Measurements from ENCODE around the gene RASGRP3.

RASGRP3 gene

GRCh38 chr2:33577084-33577483, 100.6 kb downstream of the RASGRP3 start:
- in situ Hi-C loops (cut with MboI; ENCODE audit: low sequenced_read_pairs) = no loop called here

DNA sequence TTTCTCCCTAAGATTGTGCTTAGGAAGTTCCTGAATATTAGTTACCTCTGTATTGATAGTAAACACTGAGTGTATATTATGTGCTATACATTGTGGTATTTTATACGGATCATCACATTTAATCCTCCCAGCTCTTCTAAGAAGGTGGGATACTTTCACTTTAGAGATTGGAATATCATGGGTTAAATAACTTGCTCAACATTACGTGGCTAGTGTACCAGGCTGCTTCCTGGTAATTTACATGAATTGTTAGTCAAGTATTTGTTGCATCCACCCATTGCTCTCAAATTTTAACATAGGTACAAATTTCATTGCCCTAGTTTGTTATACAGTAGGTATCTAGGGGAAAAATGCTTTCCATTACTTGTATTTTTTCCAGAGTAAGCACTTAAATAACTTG, 101.2 kb downstream of the RASGRP3 start:
- in situ Hi-C loops (cut with MboI; ENCODE audit: low sequenced_read_pairs) = no loop called here

GRCh38 chr2:33579227-33579626, 102.8 kb downstream of the RASGRP3 start:
- in situ Hi-C loops (cut with MboI; ENCODE audit: low sequenced_read_pairs) = no loop called here

- in situ Hi-C loops (cut with MboI; ENCODE audit: low sequenced_read_pairs) = no loop called here
Measured at GRCh38 chr2:33581872-33582271, 105.4 kb downstream of the RASGRP3 start.

DNA sequence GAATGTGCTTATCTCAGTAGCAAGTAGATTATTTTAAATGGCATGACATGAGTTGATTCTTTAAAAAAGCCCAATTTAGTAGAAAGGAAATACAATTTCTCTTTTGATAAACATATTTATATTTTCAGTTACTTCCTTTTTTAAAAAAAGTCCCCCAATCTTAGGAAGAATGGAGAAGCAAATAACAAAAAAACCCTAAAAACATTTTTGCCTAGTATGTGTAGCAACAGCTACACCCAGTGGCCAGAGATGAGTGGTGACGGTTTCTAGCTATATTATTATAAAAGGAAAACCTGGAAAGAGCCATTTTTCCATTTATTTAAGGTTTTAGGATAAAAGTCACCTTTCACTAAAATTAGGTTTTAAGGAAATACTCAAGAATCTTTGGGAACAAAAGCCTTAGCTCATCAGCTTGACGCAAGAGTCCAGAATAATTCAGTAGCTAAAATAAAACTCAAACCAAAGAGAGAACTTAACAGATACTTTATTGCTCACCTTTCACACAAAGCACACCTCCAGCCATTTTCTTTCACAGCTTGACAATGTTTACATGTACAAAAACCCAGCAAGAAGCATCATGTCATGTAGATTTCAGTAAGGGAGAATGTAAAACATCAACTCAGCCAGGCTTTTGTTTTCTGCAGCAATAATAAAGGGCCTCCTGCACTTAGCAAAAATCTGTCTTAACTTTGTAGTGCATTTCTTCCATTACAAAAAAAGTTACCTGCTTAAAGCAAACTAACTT, 106.9 kb downstream of the RASGRP3 start:
- in situ Hi-C loops (cut with MboI; ENCODE audit: low sequenced_read_pairs) = no loop called here

DNA sequence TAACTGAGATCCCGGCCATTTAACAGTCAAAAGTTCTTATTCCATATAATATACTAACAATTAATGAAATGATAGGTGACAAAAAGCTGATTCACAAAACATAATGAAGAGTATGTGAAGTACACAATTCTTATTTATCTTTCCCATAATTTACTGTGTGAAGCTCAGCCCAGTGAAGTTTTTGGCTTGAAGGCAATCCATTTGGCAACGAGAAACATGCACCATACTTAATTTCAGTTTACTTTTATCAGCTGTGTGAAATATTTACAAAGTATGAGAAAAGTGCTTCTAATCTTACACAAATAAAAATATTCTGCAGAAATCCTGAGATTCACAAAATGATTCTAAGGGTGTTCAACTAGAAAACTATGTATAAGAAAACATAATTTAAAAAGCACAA, 110.3 kb downstream of the RASGRP3 start:
- in situ Hi-C loops (cut with MboI; ENCODE audit: low sequenced_read_pairs) = no loop called here

DNA sequence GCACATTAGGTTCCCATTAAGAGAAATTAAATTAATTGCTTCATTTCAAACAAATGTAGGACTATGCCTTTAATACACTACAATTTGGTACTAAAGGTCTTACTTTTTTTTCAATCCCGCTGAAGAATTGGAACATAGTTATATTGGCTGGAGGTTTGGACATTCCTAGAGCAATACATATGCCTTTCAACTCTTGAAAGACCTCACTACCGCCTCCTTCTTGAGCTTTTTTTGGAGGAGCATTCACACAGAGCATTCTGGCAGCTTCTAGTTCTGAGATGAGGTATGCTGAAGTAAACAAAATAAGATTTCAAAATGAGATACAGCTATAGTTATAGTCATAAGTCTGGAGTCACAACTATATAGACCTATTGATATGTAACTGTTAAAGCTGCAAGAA, 111.8 kb downstream of the RASGRP3 start:
- in situ Hi-C loops (cut with MboI; ENCODE audit: low sequenced_read_pairs) = no loop called here

- in situ Hi-C loops (cut with MboI; ENCODE audit: low sequenced_read_pairs) = no loop called here
Measured at GRCh38 chr2:33589444-33589843, 113.0 kb downstream of the RASGRP3 start.

DNA sequence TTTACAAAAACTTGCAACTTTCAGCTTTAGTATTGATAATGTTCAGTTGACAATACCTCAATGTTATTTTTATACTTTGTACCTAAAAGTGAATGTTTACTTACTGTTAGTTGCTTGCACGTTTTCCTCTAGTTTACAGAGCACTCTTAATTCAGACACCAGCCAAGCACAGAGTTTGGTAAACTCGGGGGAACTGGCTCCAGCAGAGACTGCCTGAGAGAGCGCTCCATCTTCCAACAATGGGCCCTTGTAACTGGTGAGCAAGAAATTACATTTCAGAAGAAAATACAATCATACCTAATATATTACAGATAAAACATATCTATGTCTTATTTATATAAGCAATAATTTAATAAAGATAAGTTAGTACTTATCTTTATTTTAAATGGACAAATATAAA, 118.9 kb downstream of the RASGRP3 start:
- in situ Hi-C loops (cut with MboI; ENCODE audit: low sequenced_read_pairs) = no loop called here

- in situ Hi-C loops (cut with MboI; ENCODE audit: low sequenced_read_pairs) = no loop called here
Measured at GRCh38 chr2:33597026-33597425, 120.6 kb downstream of the RASGRP3 start.

- in situ Hi-C loops (cut with MboI; ENCODE audit: low sequenced_read_pairs) = no loop called here
Measured at GRCh38 chr2:33598561-33599174, 122.2 kb downstream of the RASGRP3 start.

DNA sequence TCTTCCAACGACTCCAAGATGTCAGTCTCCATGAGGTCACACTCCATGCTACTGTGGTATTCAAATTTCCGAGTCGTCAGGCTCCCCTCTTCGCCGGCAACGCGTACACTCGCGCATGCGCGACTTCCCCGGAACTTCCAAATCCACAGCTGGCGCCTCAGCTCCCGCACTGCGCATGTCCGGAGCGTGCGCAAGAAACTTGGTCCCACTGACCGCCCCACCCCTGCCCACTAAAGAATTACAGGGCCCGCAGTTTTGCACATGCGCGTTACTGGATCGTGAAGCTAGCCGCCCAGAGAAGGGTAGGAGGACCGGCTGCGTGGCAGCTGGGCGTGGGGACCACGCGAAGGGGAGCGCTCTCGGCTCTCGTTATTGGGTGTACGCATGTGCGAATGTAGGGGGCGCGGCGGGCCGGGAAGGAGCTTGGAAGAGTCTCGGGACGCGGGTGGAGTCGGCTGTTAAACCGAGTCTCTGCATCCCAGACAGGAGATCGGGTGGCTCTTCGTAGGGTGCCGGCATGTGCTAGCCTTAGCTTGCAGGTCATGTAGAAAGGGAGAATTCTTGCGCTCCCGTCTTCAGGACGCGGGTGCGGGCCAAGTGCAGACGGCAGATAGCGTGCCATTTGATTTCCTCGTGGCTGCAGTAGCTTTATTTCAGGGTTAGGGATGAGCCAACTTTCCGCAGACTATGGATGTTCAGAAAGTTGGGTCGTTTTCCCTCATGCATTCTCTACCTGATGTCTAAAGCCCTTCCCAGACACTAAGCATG, 122.9 kb downstream of the RASGRP3 start, which contains the start of gene FAM98A:
Gene FAM98A, minus strand, starts transcription at position 125 of the 768 bp plus-strand sequence. Its CDS starts 78 bp downstream, at position 47.
- in situ Hi-C loops (cut with MboI; ENCODE audit: low sequenced_read_pairs) = no loop called here

- in situ Hi-C loops (cut with MboI; ENCODE audit: low sequenced_read_pairs) = no loop called here
Measured at GRCh38 chr2:33599943-33600192, 123.4 kb downstream of the RASGRP3 start.

DNA sequence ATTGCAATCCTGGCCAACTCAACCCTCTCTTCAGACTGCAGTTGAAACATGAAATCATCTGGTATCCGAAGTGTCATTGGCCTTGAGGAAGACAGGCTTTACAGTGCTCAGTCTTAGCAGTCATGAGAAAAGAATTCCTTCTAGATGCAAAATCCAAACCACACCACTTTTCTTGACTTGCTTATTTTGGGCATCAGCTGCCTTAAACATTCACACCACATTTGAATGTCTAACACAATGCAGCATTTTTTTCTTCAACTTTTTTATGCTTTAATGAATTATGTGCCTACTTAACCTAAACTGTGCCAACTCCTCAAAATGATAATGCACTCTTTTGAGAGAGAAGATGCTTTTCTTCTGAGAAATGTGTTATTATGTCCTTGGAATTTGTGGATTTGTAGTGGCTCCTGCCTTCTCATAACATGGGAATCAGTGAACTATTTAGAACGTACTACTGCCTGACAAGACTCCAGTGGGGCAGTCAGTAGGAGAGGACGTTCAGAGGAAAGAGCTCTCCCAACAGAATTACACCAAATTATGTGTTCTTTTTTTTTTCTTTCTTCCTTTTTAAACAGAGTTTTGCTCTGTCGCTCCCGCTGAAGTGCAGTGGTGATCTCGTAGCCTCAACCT, 125.9 kb downstream of the RASGRP3 start:
- in situ Hi-C loops (cut with MboI; ENCODE audit: low sequenced_read_pairs) = no loop called here

DNA sequence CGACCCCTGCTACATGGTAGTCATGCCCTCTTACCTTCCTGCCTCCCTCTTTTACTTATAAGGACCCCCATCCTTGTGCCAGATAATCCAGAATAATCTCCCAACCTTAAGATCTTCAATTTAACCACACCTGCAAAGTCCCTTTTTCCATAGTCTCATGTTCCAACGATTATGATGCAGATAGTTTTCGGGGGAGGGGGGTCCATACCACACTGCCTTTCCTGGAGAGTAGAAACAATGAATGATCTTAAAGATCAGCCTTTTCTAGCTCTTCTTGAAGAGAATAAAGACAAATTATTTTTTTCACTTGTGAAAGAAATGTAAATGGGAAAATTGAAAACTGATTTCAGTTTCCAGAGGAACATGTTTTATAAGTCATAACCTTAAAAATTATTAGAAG, 127.0 kb downstream of the RASGRP3 start:
- in situ Hi-C loops (cut with MboI; ENCODE audit: low sequenced_read_pairs) = no loop called here

- in situ Hi-C loops (cut with MboI; ENCODE audit: low sequenced_read_pairs) = no loop called here
Measured at GRCh38 chr2:33605056-33605455, 128.6 kb downstream of the RASGRP3 start.

- in situ Hi-C loops (cut with MboI; ENCODE audit: low sequenced_read_pairs) = no loop called here
Measured at GRCh38 chr2:33606100-33606499, 129.7 kb downstream of the RASGRP3 start.

- in situ Hi-C loops (cut with MboI; ENCODE audit: low sequenced_read_pairs) = no loop called here
Measured at GRCh38 chr2:33606622-33607021, 130.2 kb downstream of the RASGRP3 start.

GRCh38 chr2:33607251-33607721, 130.8 kb downstream of the RASGRP3 start:
- in situ Hi-C loops (cut with MboI; ENCODE audit: low sequenced_read_pairs) = no loop called here

- in situ Hi-C loops (cut with MboI; ENCODE audit: low sequenced_read_pairs) = no loop called here
Measured at GRCh38 chr2:33607905-33608304, 131.5 kb downstream of the RASGRP3 start.

DNA sequence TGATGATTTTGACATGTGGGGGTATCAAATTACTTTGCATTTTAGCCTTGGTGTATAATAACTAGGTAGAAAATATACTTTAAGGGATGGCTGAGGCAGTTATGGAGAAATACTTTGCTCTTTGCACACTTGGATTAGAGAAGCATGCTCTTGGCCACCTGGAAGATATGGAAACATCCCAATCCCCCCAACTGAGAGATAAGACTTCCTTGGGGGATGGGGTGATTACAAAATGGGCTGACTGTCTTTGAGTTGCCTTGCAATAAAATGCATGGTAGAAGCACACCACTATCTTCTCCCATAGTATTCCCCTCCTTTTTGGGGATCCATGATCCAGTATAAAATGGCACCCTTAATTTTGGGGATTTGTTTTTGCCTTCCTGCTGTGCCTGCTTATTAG, 137.7 kb downstream of the RASGRP3 start:
- in situ Hi-C loops (cut with MboI; ENCODE audit: low sequenced_read_pairs) = no loop called here

All from HL-60/S4 (cell line).